Measurements from ENCODE around the gene JAGN1.
A peak's percentile ranks its signal among the peaks of the same experiment; 100 is the strongest.
"Not testable (repeated sequence)": the region's sequence is repeated elsewhere in the genome, so short reads cannot be mapped to it uniquely, and the experiment has no call there.

The JAGN1 gene

GRCh38 chr3:9890249-9891071 is at the start of gene JAGN1:
Gene JAGN1 (plus strand): TSS chr3:9890610. CDS start chr3:9890723, 113 bp downstream.
- peak; percentile 96 for DNase-seq

GRCh38 chr3:9841015-9841414 is 49.4 kb upstream of the JAGN1 start:
- no peak for DNase-seq

- DNase-seq: peak; percentile 99
Observed at GRCh38 chr3:9843715-9844438, 46.5 kb upstream of the JAGN1 start, which contains the start of gene RPUSD3. Gene RPUSD3 (minus strand): TSS chr3:9844008. CDS start chr3:9843990, 18 bp downstream.

GRCh38 chr3:9846231-9846630 is 44.2 kb upstream of the JAGN1 start:
- DNase-seq: no peak

GRCh38 chr3:9846931-9847488 is 43.4 kb upstream of the JAGN1 start:
- no peak for DNase-seq

GRCh38 chr3:9847870-9848269 is 42.5 kb upstream of the JAGN1 start:
- not testable (repeated sequence) for DNase-seq

GRCh38 chr3:9848860-9849259 is 41.5 kb upstream of the JAGN1 start:
- DNase-seq: peak; percentile 58

- DNase-seq: not testable (repeated sequence)
Observed at GRCh38 chr3:9851383-9851782, 39.0 kb upstream of the JAGN1 start.

GRCh38 chr3:9851926-9852325 is 38.5 kb upstream of the JAGN1 start:
- DNase-seq: not testable (repeated sequence)

- DNase-seq: peak; percentile 38
Observed at GRCh38 chr3:9852528-9852927, 37.9 kb upstream of the JAGN1 start.

- not testable (repeated sequence) for DNase-seq
Observed at GRCh38 chr3:9854291-9854940, 36.0 kb upstream of the JAGN1 start.

GRCh38 chr3:9855594-9855993 is 34.8 kb upstream of the JAGN1 start:
- DNase-seq: no peak

GRCh38 chr3:9859530-9860025 is 30.8 kb upstream of the JAGN1 start:
- DNase-seq: no peak

GRCh38 chr3:9861201-9861600 is 29.2 kb upstream of the JAGN1 start:
- no peak for DNase-seq

- no peak for DNase-seq
Observed at GRCh38 chr3:9861626-9862130, 28.7 kb upstream of the JAGN1 start.

- peak; percentile 42 for DNase-seq
Observed at GRCh38 chr3:9862391-9863057, 27.9 kb upstream of the JAGN1 start.

GRCh38 chr3:9863058-9863772 is 27.2 kb upstream of the JAGN1 start:
- no peak for DNase-seq

GRCh38 chr3:9864200-9864927 is 26.0 kb upstream of the JAGN1 start:
- DNase-seq: no peak

- DNase-seq: not testable (repeated sequence)
Observed at GRCh38 chr3:9865125-9865637, 25.2 kb upstream of the JAGN1 start.

GRCh38 chr3:9866639-9867038 is 23.8 kb upstream of the JAGN1 start:
- no peak for DNase-seq
